HepG2 (cell line): Measurements from ENCODE around the gene SELENOS. TPM values are rescaled to one million over a fixed set of nuclear protein-coding genes. Genes with fewer than 3 reads are reported as not detected.

Source experiments
- AGO2 ChIP-seq: fragments of 200-400 bp; formaldehyde crosslinking; optimal IDR thresholded peaks from 2 replicates; pipeline ENCODE3; 2017; ENCODE audit warnings: mild to moderate bottlenecking, low read depth, low read length, moderate library complexity
- DMAP1 ChIP-seq: IDR thresholded peaks from 2 replicates; pipeline ENCODE4 v1.6.1; 2016
- EEA1 ChIP-seq: sonication (generic); formaldehyde crosslinking; IDR thresholded peaks from 2 replicates; pipeline ENCODE4 v1.5.1; 2020; ENCODE audit warnings: mild to moderate bottlenecking, missing genetic modification reagents, borderline replicate concordance
- ELF1 ChIP-seq: sonication (generic); formaldehyde crosslinking; IDR thresholded peaks from 2 replicates; pipeline ENCODE4 v1.4.0; 2020; ENCODE audit warnings: missing genetic modification reagents
- ETS1 ChIP-seq: sonication (generic); formaldehyde crosslinking; IDR thresholded peaks from 2 replicates; pipeline ENCODE4 v1.4.0; 2020; ENCODE audit warnings: missing genetic modification reagents
- GABPA ChIP-seq, 2 experiments: IDR thresholded peaks; 2 replicates each; pipeline ENCODE4 v1.6.1; 2011 to 2016; ENCODE audit warnings: low read depth in 2 of 2, low read length in 1 of 2, missing biosample characterization in 1 of 2, missing genetic modification characterization in 1 of 2
- IRF1 ChIP-seq: sonication (generic); formaldehyde crosslinking; IDR thresholded peaks from 2 replicates; pipeline ENCODE4 v1.4.0; 2020; ENCODE audit warnings: low read depth, mild to moderate bottlenecking, missing genetic modification reagents
- IRX3 ChIP-seq: sonication (generic); formaldehyde crosslinking; IDR thresholded peaks from 2 replicates; pipeline ENCODE4 v1.8.1; 2023; ENCODE audit warnings: mild to moderate bottlenecking, low read depth, missing genetic modification reagents, borderline replicate concordance
- MAX ChIP-seq: IDR thresholded peaks from 2 replicates; pipeline ENCODE4 v1.6.1; 2012; ENCODE audit warnings: inconsistent platforms
- NONO ChIP-seq, 2 experiments: fragments of 450-650 bp in 1 of 2; sonication (generic) in 1 of 2; formaldehyde crosslinking in 1 of 2; IDR thresholded peaks in 1 of 2; conservative IDR thresholded peaks in 1 of 2; 2 replicates each; pipeline versions ENCODE4 v1.6.1 to v1.8.0; 2017 to 2022; ENCODE audit warnings: mild to moderate bottlenecking in 1 of 2, missing genetic modification reagents in 1 of 2, moderate library complexity in 1 of 2
- POLR2AphosphoS2 ChIP-seq: IDR thresholded peaks from 2 replicates; pipeline ENCODE4 v1.6.1; 2011; ENCODE audit warnings: low read depth, low read length, improper control_type of control experiment
- POLR2G ChIP-seq: fragments of 200-400 bp; formaldehyde crosslinking; IDR thresholded peaks from 2 replicates; pipeline ENCODE4 v1.6.1; 2018; ENCODE audit warnings: mild to moderate bottlenecking, low read depth, low read length, moderate library complexity
- RFX1 ChIP-seq: fragments of 450-650 bp; IDR thresholded peaks from 2 replicates; pipeline ENCODE4 v1.6.1; 2017
- UBTF ChIP-seq: sonication (generic); formaldehyde crosslinking; IDR thresholded peaks from 2 replicates; pipeline ENCODE4 v1.4.0; 2020; ENCODE audit warnings: mild to moderate bottlenecking, missing genetic modification reagents
- ZEB1 ChIP-seq: IDR thresholded peaks from 2 replicates; pipeline ENCODE4 v1.6.1; 2012; ENCODE audit warnings: mild to moderate bottlenecking, low read depth, inconsistent platforms; ENCODE audit not compliant: insufficient replicate concordance
- ZFP36L2 ChIP-seq: sonication (generic); formaldehyde crosslinking; IDR thresholded peaks from 2 replicates; pipeline ENCODE4 v1.4.0; 2020; ENCODE audit warnings: missing genetic modification reagents
- ZNF143 ChIP-seq: sonication (generic); formaldehyde crosslinking; IDR thresholded peaks from 2 replicates; pipeline ENCODE4 v1.4.0; 2020; ENCODE audit warnings: missing genetic modification reagents
- ZNF207 ChIP-seq: fragments of 450-650 bp; IDR thresholded peaks from 2 replicates; pipeline ENCODE4 v1.6.1; 2016; ENCODE audit warnings: antibody characterized with exemption, borderline replicate concordance
- ZNF503 ChIP-seq: sonication (generic); formaldehyde crosslinking; IDR thresholded peaks from 2 replicates; pipeline ENCODE4 v1.4.0; 2020; ENCODE audit warnings: missing genetic modification reagents
- ZNF777 ChIP-seq: sonication (generic); formaldehyde crosslinking; IDR thresholded peaks from 2 replicates; pipeline ENCODE4 v1.4.0; 2020; ENCODE audit warnings: missing genetic modification reagents
- polyA plus RNA-seq, 8 experiments: library from polyadenylated mRNA; depleted of rRNA in 3 of 8; stranded (reverse) in 7 of 8; unstranded in 1 of 8; fragments of >200 nt; fragmentation: Illumina TruSeq in 4 of 8; extraction: Trizol in 4 of 8; gene quantifications; 2 replicates each; pipeline versions ENCODE4 v1.2.1 to v1.2.3, GENCODE V29; 2011 to 2016; ENCODE audit warnings: low read depth in 4 of 8, missing spikeins in 1 of 8, mixed read lengths in 1 of 8; ENCODE audit not compliant: insufficient read depth in 1 of 8
- total RNA-seq, 5 experiments: library from RNA; depleted of rRNA; stranded (reverse); fragments of >200 nt; fragmentation: Illumina TruSeq; extraction: Trizol; gene quantifications; 2 replicates each; pipeline ENCODE4 v1.2.3, GENCODE V29; 2016; ENCODE audit warnings: low read depth in 1 of 5

Gene SELENOS
- total and polyA plus RNA-seq, 2 of the 13 experiments (the other 11 are each of a cell fraction or from before 2014, with no cell fraction given), result 63.0 to 66.1 TPM

GRCh38 chr15:101250873-101251829 is 26.1 kb downstream of the SELENOS start (continued):
- TF ChIP-seq ZFP36L2 (CRISPR knock-in tag) (no peak), NONO (IDR thresholded peaks at IDR 0.05) (no peak), NONO (CRISPR knock-in tag; conservative IDR thresholded peaks at IDR 0.05) (no peak), GABPA (IDR thresholded peaks at IDR 0.05; ENCODE audit: low read depth, low read length) (no peak), GABPA (CRISPR knock-in tag; IDR thresholded peaks at IDR 0.05; ENCODE audit: low read depth) (peak; percentile 33; the same call in 1 of the 2 replicates), POLR2AphosphoS2 (no peak), ELF1 (no peak), ZNF777 (CRISPR knock-in tag) (no peak), ZNF503 (CRISPR knock-in tag) (no peak), ZNF143 (CRISPR knock-in tag) (no peak), IRX3 (CRISPR knock-in tag) (peak; percentile 21; the same call in 1 of the 2 replicates), DMAP1 (CRISPR knock-in tag) (no peak), AGO2 (peak; percentile 62), ZNF207 (no peak), MAX (no peak), UBTF (peak; percentile 62; the same call in 1 of the 2 replicates), ETS1 (CRISPR knock-in tag) (no peak), EEA1 (CRISPR knock-in tag) (no peak), RFX1 (no peak), ZEB1 (no peak), POLR2G (0 out of 2 replicates have a peak, but pooled peaks have one; percentile 33), IRF1 (CRISPR knock-in tag) (no peak)
